MCF 10A (cell line): Measurements from ENCODE around the gene PHYHIPL. TPM values are rescaled to one million over a fixed set of nuclear protein-coding genes. Genes with fewer than 3 reads are reported as not detected.

Source experiments
- Bru-seq: library from RNA; stranded (reverse); fragments of 400-500 nt; gene quantifications from one replicate; lab custom pipeline; 2021; lab: Mats Ljungman, UMichigan
- BruChase-seq, 2 experiments: library from RNA; stranded (reverse); fragments of 400-500 nt; gene quantifications; one replicate each; lab custom pipeline; 2021; lab: Mats Ljungman, UMichigan
- BruUV-seq: library from RNA; stranded (reverse); fragments of 400-500 nt; replicated peaks from 2 replicates; lab custom pipeline; 2021; lab: Mats Ljungman, UMichigan
- CTCF ChIA-PET: fragments of 300-600 bp; sonication (Branson Sonifier 250); formaldehyde crosslinking; extraction: SDS; loops from one replicate; lab custom pipeline; 2021; ENCODE audit warnings: antibody characterized with exemption, inconsistent platforms; lab: Yijun Ruan, JAX
- POLR2A ChIA-PET: fragments of 300-600, 350-650 bp; sonication (Branson Sonifier 250); formaldehyde crosslinking; extraction: SDS; loops from one replicate; lab custom pipeline; 2020; ENCODE audit warnings: antibody characterized with exemption, inconsistent platforms; lab: Yijun Ruan, JAX
- DNase-seq: peaks from one replicate; pipeline ENCODE4 v3.0.0-alpha.2; 2018; ENCODE audit not compliant: unreplicated experiment
- H3K27ac Mint-ChIP-seq: one replicate; pipeline ENCODE4 v1.8.0; 2022; ENCODE audit warnings: mild to moderate bottlenecking, low read depth, mixed read lengths; ENCODE audit not compliant: unreplicated experiment
- H3K27me3 Mint-ChIP-seq: one replicate; pipeline ENCODE4 v1.8.0; 2022; ENCODE audit warnings: mixed read lengths; ENCODE audit not compliant: insufficient read depth, unreplicated experiment
- H3K36me3 Mint-ChIP-seq: one replicate; pipeline ENCODE4 v1.8.0; 2022; ENCODE audit warnings: mild to moderate bottlenecking, moderate library complexity, mixed read lengths; ENCODE audit not compliant: insufficient read depth, unreplicated experiment
- H3K4me1 Mint-ChIP-seq: one replicate; pipeline ENCODE4 v1.8.0; 2022; ENCODE audit warnings: mixed read lengths; ENCODE audit not compliant: insufficient read depth, unreplicated experiment
- H3K4me3 Mint-ChIP-seq: one replicate; pipeline ENCODE4 v1.8.0; 2022; ENCODE audit warnings: mild to moderate bottlenecking, moderate library complexity, mixed read lengths; ENCODE audit not compliant: unreplicated experiment
- H3K9me3 Mint-ChIP-seq: one replicate; pipeline ENCODE4 v1.8.0; 2022; ENCODE audit warnings: mixed read lengths; ENCODE audit not compliant: unreplicated experiment
- intact Hi-C: fragments of 100-400 bp; cut with micrococcal nuclease; formaldehyde crosslinking; loops from 2 replicates; pipeline ENCODE4 v1.14.1; 2022
- long read RNA-seq: library from polyadenylated mRNA; stranded (forward); transcript quantifications from one replicate; pipeline ENCODE4 v2.0.0, GENCODE V29; 2022
- total RNA-seq: library from RNA; stranded (reverse); gene quantifications from 2 replicates; pipeline ENCODE4 v1.2.3, GENCODE V29; 2022
- TF ChIP-seq, protein P1 (sequence below): fragments of 200-600 bp; IDR thresholded peaks from one replicate; pipeline ENCODE4 v1.8.0; 2022; ENCODE audit warnings: antibody characterized with exemption, mild to moderate bottlenecking; ENCODE audit not compliant: unreplicated experiment

Gene PHYHIPL
- total RNA-seq, result not detected in 2 replicates
- percentile 3 among the genes with signal in this experiment for Bru-seq, nascent RNA
- BruChase-seq, experiment 1, labeled RNA remaining after a 6-hour chase, result percentile 5 among the genes with signal in this experiment
- BruChase-seq, experiment 2, labeled RNA remaining after a 2-hour chase, result percentile 4 among the genes with signal in this experiment
- long read RNA-seq, result 0 reads

DNA sequence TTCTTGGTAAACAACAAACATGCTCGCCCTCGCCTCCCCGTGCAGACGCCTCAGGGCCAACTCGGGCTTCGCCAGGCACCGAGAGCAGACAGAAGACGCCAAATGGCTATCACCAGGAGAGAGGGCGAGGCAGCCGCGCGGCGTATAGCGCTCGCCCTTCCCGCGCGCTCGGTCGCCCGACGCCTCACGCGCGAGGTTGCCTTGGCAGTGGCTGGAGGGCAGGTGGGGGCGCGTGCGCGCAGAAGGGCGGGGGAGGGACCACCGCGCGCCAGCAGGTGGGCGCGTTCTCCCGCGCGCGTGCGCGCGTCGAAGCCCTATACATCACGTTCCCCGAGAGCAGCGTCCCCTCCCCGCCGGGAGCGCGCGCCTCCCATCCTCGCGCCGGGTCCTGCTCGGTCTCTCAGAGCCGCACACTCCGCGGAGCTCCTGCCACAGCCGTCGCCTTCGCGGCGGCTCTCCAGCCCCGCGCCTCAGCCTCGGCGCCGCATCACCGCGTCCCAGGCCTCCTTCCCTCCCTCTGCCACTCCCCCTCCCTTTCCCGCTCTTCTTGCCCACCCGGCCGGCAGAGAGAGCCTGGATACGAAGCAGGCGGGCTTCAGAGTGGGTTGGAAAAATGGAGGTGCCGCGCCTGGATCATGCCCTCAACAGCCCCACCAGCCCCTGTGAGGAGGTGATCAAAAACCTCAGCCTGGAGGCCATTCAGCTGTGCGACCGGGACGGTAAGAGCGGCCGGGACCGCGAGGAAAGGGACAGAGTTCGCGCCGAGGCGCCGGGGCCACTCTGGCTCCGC lies at the start of gene PHYHIPL:
PHYHIPL (plus strand) TSS at position 403 of the 790 bp plus-strand sequence; CDS start at position 614, 211 bp downstream.
- Mint-ChIP-seq H3K36me3 (no peaks in the 10 kb centered on the region), H3K27ac (no peak within 1 kb of the TSS), H3K4me1 (no peaks in the 10 kb centered on the region), H3K27me3 (peaks cover 10% of the 10 kb centered on the region), H3K4me3 (no peak within 1 kb of the TSS), H3K9me3 (peaks cover 7% of the 10 kb centered on the region)
- ChIA-PET POLR2A (no interaction called here), CTCF (interaction anchor here (1.2 to 1.7 kb wide), 2 partner anchors 224 to 762 kb away, joined by 3 to 4 read pairs; no protein-coding TSS in a partner anchor)
- DNase-seq, result no peak
- intact Hi-C loops, result no loop called here
- TF ChIP-seq, protein P1, sequence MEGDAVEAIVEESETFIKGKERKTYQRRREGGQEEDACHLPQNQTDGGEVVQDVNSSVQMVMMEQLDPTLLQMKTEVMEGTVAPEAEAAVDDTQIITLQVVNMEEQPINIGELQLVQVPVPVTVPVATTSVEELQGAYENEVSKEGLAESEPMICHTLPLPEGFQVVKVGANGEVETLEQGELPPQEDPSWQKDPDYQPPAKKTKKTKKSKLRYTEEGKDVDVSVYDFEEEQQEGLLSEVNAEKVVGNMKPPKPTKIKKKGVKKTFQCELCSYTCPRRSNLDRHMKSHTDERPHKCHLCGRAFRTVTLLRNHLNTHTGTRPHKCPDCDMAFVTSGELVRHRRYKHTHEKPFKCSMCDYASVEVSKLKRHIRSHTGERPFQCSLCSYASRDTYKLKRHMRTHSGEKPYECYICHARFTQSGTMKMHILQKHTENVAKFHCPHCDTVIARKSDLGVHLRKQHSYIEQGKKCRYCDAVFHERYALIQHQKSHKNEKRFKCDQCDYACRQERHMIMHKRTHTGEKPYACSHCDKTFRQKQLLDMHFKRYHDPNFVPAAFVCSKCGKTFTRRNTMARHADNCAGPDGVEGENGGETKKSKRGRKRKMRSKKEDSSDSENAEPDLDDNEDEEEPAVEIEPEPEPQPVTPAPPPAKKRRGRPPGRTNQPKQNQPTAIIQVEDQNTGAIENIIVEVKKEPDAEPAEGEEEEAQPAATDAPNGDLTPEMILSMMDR, result no peak
- no TSS peak for BruUV-seq

GRCh38 chr10:59126991-59127390 lies 49.5 kb upstream of the PHYHIPL start:
- peak; percentile 8 for DNase-seq
- CTCF ChIA-PET, result interaction anchor here (0.6 to 1.5 kb wide), 2 partner anchors 56 to 104 kb away, joined by 3 to 4 read pairs; no protein-coding TSS in a partner anchor
- BruUV-seq, result no TSS peak
- Mint-ChIP-seq H3K27me3 (peaks cover 81% of the 10 kb centered on the region), H3K36me3 (no peaks in the 10 kb centered on the region), H3K27ac (no peak overlapping the region), H3K9me3 (peaks cover 7% of the 10 kb centered on the region), H3K4me1 (no peaks in the 10 kb centered on the region), H3K4me3 (no peak overlapping the region)
- TF ChIP-seq, protein P1, result no peak
- POLR2A ChIA-PET, result interaction anchor here (0.7 kb wide), 1 partner anchor 8 kb away, joined by 4 read pairs; no protein-coding TSS in a partner anchor
- intact Hi-C loops, result no loop called here

DNA sequence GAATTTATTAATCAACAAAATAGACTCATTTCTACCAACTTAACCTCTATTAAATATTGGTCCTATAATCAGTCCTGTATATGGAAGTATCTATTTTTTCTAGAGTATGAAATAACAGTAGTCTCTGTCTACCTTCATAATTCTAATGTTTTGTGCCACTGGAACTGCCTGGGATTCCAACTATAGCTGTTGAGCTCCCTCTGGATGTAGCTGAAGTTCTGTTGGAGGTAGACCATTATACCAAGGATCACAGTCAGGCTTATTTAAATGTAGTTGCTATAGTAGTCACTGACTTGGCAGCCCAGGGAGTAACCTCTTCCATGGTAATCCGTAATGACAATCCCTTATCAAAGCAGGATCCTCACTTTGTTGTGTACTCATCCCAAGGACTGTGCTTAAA lies 48.5 kb upstream of the PHYHIPL start:
- H3K27me3 Mint-ChIP-seq, result peaks cover 91% of the 10 kb centered on the region
- no TSS peak for BruUV-seq
- no peak overlapping the region for H3K27ac Mint-ChIP-seq
- TF ChIP-seq, protein P1, result no peak
- no peak overlapping the region for H3K4me3 Mint-ChIP-seq
- intact Hi-C loops, result no loop called here
- peaks cover 7% of the 10 kb centered on the region for H3K9me3 Mint-ChIP-seq
- H3K36me3 Mint-ChIP-seq, result no peaks in the 10 kb centered on the region
- no peaks in the 10 kb centered on the region for H3K4me1 Mint-ChIP-seq
- no peak for DNase-seq
- POLR2A ChIA-PET, result no interaction called here
- CTCF ChIA-PET, result interaction anchor here (1.5 kb wide), 1 partner anchor 105 kb away, joined by 4 read pairs; no protein-coding TSS in a partner anchor

DNA sequence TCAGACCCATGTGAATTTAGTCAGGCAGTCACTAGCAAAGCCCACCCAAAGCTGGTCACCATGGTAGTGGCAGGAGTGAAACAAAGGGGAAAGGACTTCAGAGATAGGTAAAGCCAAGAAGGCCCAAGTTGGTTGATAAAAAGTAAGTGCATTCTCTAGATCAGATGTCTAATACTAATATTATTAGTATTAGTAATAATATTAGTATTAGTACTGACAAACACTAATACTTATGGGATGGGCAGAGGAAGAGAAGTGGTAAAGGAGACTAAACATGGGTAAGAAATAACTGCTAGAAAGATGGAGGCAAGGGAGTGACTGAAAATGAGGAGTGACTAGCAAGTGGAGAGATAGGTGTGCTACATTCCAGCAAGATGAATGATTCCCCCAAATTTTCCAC lies 46.6 kb upstream of the PHYHIPL start:
- TF ChIP-seq, protein P1, result no peak
- Mint-ChIP-seq H3K27ac (no peak overlapping the region), H3K9me3 (peaks cover 7% of the 10 kb centered on the region), H3K4me3 (no peak overlapping the region), H3K4me1 (no peaks in the 10 kb centered on the region), H3K27me3 (peaks cover 90% of the 10 kb centered on the region), H3K36me3 (no peaks in the 10 kb centered on the region)
- BruUV-seq, result no TSS peak
- ChIA-PET CTCF (no interaction called here), POLR2A (no interaction called here)
- no peak for DNase-seq
- intact Hi-C loops, result no loop called here
